ENCODE data around the gene CUBN. TPM values are rescaled to one million over a fixed set of nuclear protein-coding genes. Genes with fewer than 3 reads are reported as not detected.

Gene CUBN
- total RNA-seq, 3 donors from 2014 or later (not counting 1 experiment from before 2014, with no cell fraction given): 4.7 to 5.6 (median 5.1) TPM

- H3K27me3 ChIP-seq (ENCODE audit: control insufficient read depth, insufficient read depth, low read length): no peaks in the 10 kb centered on the region
- no peak overlapping the region for H3K27ac ChIP-seq (ENCODE audit: low read length)
- no peaks in the 10 kb centered on the region for H3K9me3 Mint-ChIP-seq
- peaks cover 0 to 7% of the 10 kb centered on the region in 2 donors for H3K4me1 Mint-ChIP-seq
- WGBS (ENCODE audit: insufficient coverage): 100% methylated on average over 1 of the region's 2 CpGs
- H3K36me3 ChIP-seq (ENCODE audit: control insufficient read depth, insufficient read depth, low read length): no peaks in the 10 kb centered on the region
- intact Hi-C loops (cut with micrococcal nuclease): no loop called here
- no peak overlapping the region for H3K27ac Mint-ChIP-seq
- DNase-seq (no peak), ATAC-seq (no peak)
- H3K4me3 ChIP-seq (ENCODE audit: low read length): no peak overlapping the region
- peaks cover 26 to 37% of the 10 kb centered on the region in 2 donors for H3K27me3 Mint-ChIP-seq (ENCODE audit: low read depth in 2 of 2)
- no peaks in the 10 kb centered on the region for H3K9me3 ChIP-seq (ENCODE audit: control insufficient read depth, insufficient read depth, low read length)
- H3K4me3 Mint-ChIP-seq: no peak overlapping the region
- H3K4me1 ChIP-seq (ENCODE audit: control insufficient read depth, insufficient read depth, low read length): no peaks in the 10 kb centered on the region
- H3K36me3 Mint-ChIP-seq: no peaks in the 10 kb centered on the region
- TF ChIP-seq, protein P1, sequence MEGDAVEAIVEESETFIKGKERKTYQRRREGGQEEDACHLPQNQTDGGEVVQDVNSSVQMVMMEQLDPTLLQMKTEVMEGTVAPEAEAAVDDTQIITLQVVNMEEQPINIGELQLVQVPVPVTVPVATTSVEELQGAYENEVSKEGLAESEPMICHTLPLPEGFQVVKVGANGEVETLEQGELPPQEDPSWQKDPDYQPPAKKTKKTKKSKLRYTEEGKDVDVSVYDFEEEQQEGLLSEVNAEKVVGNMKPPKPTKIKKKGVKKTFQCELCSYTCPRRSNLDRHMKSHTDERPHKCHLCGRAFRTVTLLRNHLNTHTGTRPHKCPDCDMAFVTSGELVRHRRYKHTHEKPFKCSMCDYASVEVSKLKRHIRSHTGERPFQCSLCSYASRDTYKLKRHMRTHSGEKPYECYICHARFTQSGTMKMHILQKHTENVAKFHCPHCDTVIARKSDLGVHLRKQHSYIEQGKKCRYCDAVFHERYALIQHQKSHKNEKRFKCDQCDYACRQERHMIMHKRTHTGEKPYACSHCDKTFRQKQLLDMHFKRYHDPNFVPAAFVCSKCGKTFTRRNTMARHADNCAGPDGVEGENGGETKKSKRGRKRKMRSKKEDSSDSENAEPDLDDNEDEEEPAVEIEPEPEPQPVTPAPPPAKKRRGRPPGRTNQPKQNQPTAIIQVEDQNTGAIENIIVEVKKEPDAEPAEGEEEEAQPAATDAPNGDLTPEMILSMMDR (IDR thresholded peaks at IDR 0.05): no peak
Measured at GRCh38 chr10:17010363-17011145, 119.1 kb downstream of the CUBN start.

DNA sequence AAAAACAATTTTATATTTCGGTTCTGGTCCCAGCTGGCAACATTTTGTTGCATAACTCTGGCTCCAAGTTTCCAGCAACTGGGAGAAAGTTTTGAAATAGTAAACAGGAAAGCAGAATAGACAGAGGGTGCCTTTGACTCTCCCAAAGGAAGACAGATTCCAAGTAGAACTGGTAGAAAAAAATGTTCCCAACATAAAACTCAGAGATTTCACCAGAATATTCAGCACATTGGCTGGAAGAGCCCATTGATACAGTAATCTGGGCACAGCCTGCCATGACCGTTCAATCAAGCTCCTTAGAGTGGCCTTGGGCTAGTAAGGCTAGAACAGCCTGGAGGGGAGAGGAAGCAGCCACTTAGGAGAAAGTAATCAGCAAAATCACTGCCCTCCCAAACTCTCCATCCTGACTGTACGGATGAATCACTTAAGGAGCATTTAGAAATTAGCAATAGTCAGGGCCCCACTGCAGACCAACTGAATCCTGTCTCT, 120.4 kb downstream of the CUBN start:
- DNase-seq (no peak), ATAC-seq (no peak)
- intact Hi-C loops (cut with micrococcal nuclease): no loop called here
- Histone ChIP-seq H3K36me3 (ENCODE audit: control insufficient read depth, insufficient read depth, low read length) (no peaks in the 10 kb centered on the region), H3K4me3 (ENCODE audit: low read length) (no peak overlapping the region), H3K27ac (ENCODE audit: low read length) (no peak overlapping the region), H3K27me3 (ENCODE audit: control insufficient read depth, insufficient read depth, low read length) (peaks cover 4% of the 10 kb centered on the region), H3K4me1 (ENCODE audit: control insufficient read depth, insufficient read depth, low read length) (no peaks in the 10 kb centered on the region), H3K9me3 (ENCODE audit: control insufficient read depth, insufficient read depth, low read length) (no peaks in the 10 kb centered on the region)
- Mint-ChIP-seq H3K9me3 (no peaks in the 10 kb centered on the region), H3K27ac (no peak overlapping the region), H3K36me3 (no peaks in the 10 kb centered on the region), H3K4me3 (no peak overlapping the region), H3K27me3 (ENCODE audit: low read depth in 2 of 2) (peaks cover 39 to 50% of the 10 kb centered on the region in 2 donors), H3K4me1 (peaks cover 2 to 8% of the 10 kb centered on the region in 2 donors)
- WGBS (ENCODE audit: insufficient coverage): 90% methylated on average over 3 of the region's 3 CpGs
- TF ChIP-seq, protein P1 (IDR thresholded peaks at IDR 0.05): no peak

- Mint-ChIP-seq H3K36me3 (no peaks in the 10 kb centered on the region), H3K27ac (no peak overlapping the region), H3K27me3 (ENCODE audit: low read depth in 2 of 2) (peaks cover 46 to 60% of the 10 kb centered on the region in 2 donors), H3K9me3 (no peaks in the 10 kb centered on the region), H3K4me3 (no peak overlapping the region), H3K4me1 (peaks cover 17 to 19% of the 10 kb centered on the region in 2 donors)
- WGBS (ENCODE audit: insufficient coverage): 60% methylated on average over 8 of the region's 8 CpGs
- Histone ChIP-seq H3K9me3 (ENCODE audit: control insufficient read depth, insufficient read depth, low read length) (no peaks in the 10 kb centered on the region), H3K27ac (ENCODE audit: low read length) (no peak overlapping the region), H3K36me3 (ENCODE audit: control insufficient read depth, insufficient read depth, low read length) (no peaks in the 10 kb centered on the region), H3K4me1 (ENCODE audit: control insufficient read depth, insufficient read depth, low read length) (peaks cover 9% of the 10 kb centered on the region), H3K27me3 (ENCODE audit: control insufficient read depth, insufficient read depth, low read length) (peaks cover 7% of the 10 kb centered on the region), H3K4me3 (ENCODE audit: low read length) (no peak overlapping the region)
- DNase-seq (peak in 1 of 2 donors; percentile 32), ATAC-seq (no peak)
- intact Hi-C loops (cut with micrococcal nuclease): no loop called here
- TF ChIP-seq, protein P1 (IDR thresholded peaks at IDR 0.05): no peak
Measured at GRCh38 chr10:17007418-17007770, 122.2 kb downstream of the CUBN start.

All from natural killer cell (primary cell).